Measurements from ENCODE around the gene PTGS1.

GRCh38 chr9:122334916-122335315, 35.9 kb upstream of the PTGS1 start:
- TF ChIP-seq CTCF (conservative IDR thresholded peaks at IDR 0.05; ENCODE audit: low read length) (no peak; the same call in 1 of the 2 replicates), EZH2phosphoT487 (IDR thresholded peaks at IDR 0.05; ENCODE audit: borderline replicate concordance) (no peak)

All from Loucy (cell line).